GM18951 (cell line): ENCODE results near the gene NARF.
"Not testable (repeated sequence)": the region's sequence is repeated elsewhere in the genome, so short reads cannot be mapped to it uniquely, and the experiment has no call there.

ENCODE experiments used
- POLR2A ChIP-seq: IDR thresholded peaks from 4 replicates; pipeline ENCODE4 v1.6.1; 2011; ENCODE audit warnings: mild to moderate bottlenecking; ENCODE audit not compliant: insufficient read length, insufficient read depth; ENCODE audit errors: extremely low read depth
- in situ Hi-C: fragments of 300-500 bp; cut with MboI; formaldehyde crosslinking; loops from one replicate; pipeline ENCODE4 v1.12.0; 2022; ENCODE audit warnings: low sequenced_read_pairs, mixed read lengths, inconsistent platforms; ENCODE audit not compliant: unreplicated experiment

The NARF gene

GRCh38 chr17:82457073-82457928 lies 1.2 kb upstream of the NARF start:
- in situ Hi-C loops, result no loop called here
- TF ChIP-seq POLR2A, result no peak

- in situ Hi-C loops, result no loop called here
- no peak for TF ChIP-seq POLR2A
Observed at GRCh38 chr17:82457929-82458178, 687 bp upstream of the NARF start.

- no peak for TF ChIP-seq POLR2A
- in situ Hi-C loops, result no loop called here
Observed at GRCh38 chr17:82458885-82459424, 414 bp downstream of the NARF start.

- in situ Hi-C loops, result not testable (repeated sequence)
Observed at GRCh38 chr17:82459936-82460335, 1.4 kb downstream of the NARF start.

GRCh38 chr17:82461827-82462524 lies 3.4 kb downstream of the NARF start:
- no peak for TF ChIP-seq POLR2A
- in situ Hi-C loops, result no loop called here

- in situ Hi-C loops, result no loop called here
- TF ChIP-seq POLR2A, result no peak
Observed at GRCh38 chr17:82463391-82463790, 4.8 kb downstream of the NARF start.

- TF ChIP-seq POLR2A, result no peak
- in situ Hi-C loops, result no loop called here
Observed at GRCh38 chr17:82463925-82464566, 5.5 kb downstream of the NARF start.

GRCh38 chr17:82464567-82464929 lies 6.0 kb downstream of the NARF start:
- in situ Hi-C loops, result no loop called here
- TF ChIP-seq POLR2A, result no peak

- in situ Hi-C loops, result no loop called here
- no peak for TF ChIP-seq POLR2A
Observed at GRCh38 chr17:82465023-82465603, 6.6 kb downstream of the NARF start.

- in situ Hi-C loops, result no loop called here
- TF ChIP-seq POLR2A, result no peak
Observed at GRCh38 chr17:82468692-82469091, 10.2 kb downstream of the NARF start.

- TF ChIP-seq POLR2A, result no peak
- in situ Hi-C loops, result no loop called here
Observed at GRCh38 chr17:82470065-82470464, 11.5 kb downstream of the NARF start.

- in situ Hi-C loops, result no loop called here
- no peak for TF ChIP-seq POLR2A
Observed at GRCh38 chr17:82474223-82475010, 15.9 kb downstream of the NARF start.

- in situ Hi-C loops, result no loop called here
Observed at GRCh38 chr17:82475458-82475857, 16.9 kb downstream of the NARF start.

GRCh38 chr17:82477934-82478333 lies 19.4 kb downstream of the NARF start:
- in situ Hi-C loops, result no loop called here
- no peak for TF ChIP-seq POLR2A

More at GRCh38 chr17:82475458-82475857, 16.9 kb downstream of the NARF start:
- TF ChIP-seq POLR2A, result no peak
